Mesenchymal stem cell (in vitro differentiated cells and primary cell): ENCODE results near the gene CDK5R1.
A peak's percentile ranks its signal among the peaks of the same experiment; 100 is the strongest.

ENCODE experiments used
- DNase-seq: peaks from one replicate; pipeline ENCODE4 v3.0.0-alpha.2; 2013
- H2AFZ ChIP-seq: one replicate; pipeline ENCODE4 v1.6.1; 2013; ENCODE audit warnings: low read depth, mild to moderate bottlenecking, control low read depth, inconsistent platforms, low read length, moderate library complexity
- H2AK5ac ChIP-seq: 2 replicates; pipeline ENCODE4 v1.6.1; 2013; ENCODE audit warnings: low read length, moderate library complexity, mild to moderate bottlenecking, inconsistent platforms; ENCODE audit not compliant: severe bottlenecking
- H2BK120ac ChIP-seq: one replicate; pipeline ENCODE4 v1.6.1; 2013; ENCODE audit warnings: low read depth, mild to moderate bottlenecking, inconsistent platforms, low read length, moderate library complexity
- H2BK12ac ChIP-seq, 2 experiments: one replicate each; pipeline ENCODE4 v1.6.1; 2013; ENCODE audit warnings: inconsistent platforms in 2 of 2, low read length in 2 of 2, mild to moderate bottlenecking in 2 of 2, moderate library complexity in 2 of 2, control low read depth in 1 of 2
- H2BK15ac ChIP-seq: one replicate; pipeline ENCODE4 v1.6.1; 2013; ENCODE audit warnings: mild to moderate bottlenecking, low read depth, inconsistent platforms; ENCODE audit not compliant: poor library complexity, severe bottlenecking
- H2BK5ac ChIP-seq: 2 replicates; pipeline ENCODE4 v1.6.1; 2013; ENCODE audit warnings: low read depth, mild to moderate bottlenecking, low read length, control low read depth, inconsistent platforms; ENCODE audit not compliant: poor library complexity, severe bottlenecking
- H3K14ac ChIP-seq, 2 experiments: one replicate each; pipeline ENCODE4 v1.6.1; 2013; ENCODE audit warnings: inconsistent platforms in 2 of 2, low read length in 2 of 2, control low read depth in 1 of 2, mild to moderate bottlenecking in 1 of 2, moderate library complexity in 1 of 2
- H3K18ac ChIP-seq, 2 experiments: one replicate each; pipeline ENCODE4 v1.6.1; 2013; ENCODE audit warnings: inconsistent platforms in 2 of 2, low read length in 2 of 2, control low read depth in 1 of 2, low read depth in 1 of 2, mild to moderate bottlenecking in 1 of 2
- H3K23ac ChIP-seq, 2 experiments: one replicate each; pipeline ENCODE4 v1.6.1; 2013; ENCODE audit warnings: inconsistent platforms in 2 of 2, low read length in 2 of 2, mild to moderate bottlenecking in 2 of 2, moderate library complexity in 2 of 2, control low read depth in 1 of 2
- H3K27ac ChIP-seq: 2 replicates; pipeline ENCODE4 v1.5.1; 2013; ENCODE audit warnings: mild to moderate bottlenecking, moderate library complexity, low read length, control low read depth, inconsistent platforms; ENCODE audit not compliant: poor library complexity, severe bottlenecking
- H3K27me3 ChIP-seq, 2 experiments: 2 replicates each; pipeline versions ENCODE4 v1.6.1 to v1.7.0; 2013; ENCODE audit warnings: low read length in 2 of 2, mild to moderate bottlenecking in 2 of 2, moderate library complexity in 2 of 2, control low read depth in 1 of 2, inconsistent platforms in 1 of 2; ENCODE audit not compliant: control insufficient read depth in 1 of 2, insufficient read depth in 1 of 2
- H3K36me3 ChIP-seq, 2 experiments: 2 replicates each; pipeline versions ENCODE4 v1.6.1 to v1.7.0; 2013; ENCODE audit warnings: low read length in 2 of 2, control low read depth in 1 of 2, inconsistent platforms in 1 of 2, low read depth in 1 of 2, mild to moderate bottlenecking in 1 of 2; ENCODE audit not compliant: insufficient read depth in 2 of 2, control insufficient read depth in 1 of 2
- H3K4ac ChIP-seq, 2 experiments: one replicate each; pipeline ENCODE4 v1.6.1; 2013; ENCODE audit warnings: inconsistent platforms in 2 of 2, low read length in 2 of 2, mild to moderate bottlenecking in 2 of 2, moderate library complexity in 2 of 2, control low read depth in 1 of 2, low read depth in 1 of 2
- H3K4me1 ChIP-seq: 2 replicates; pipeline ENCODE4 v1.6.1; 2013; ENCODE audit warnings: low read depth, low read length, control low read depth; ENCODE audit not compliant: control insufficient read depth, insufficient read depth
- H3K4me2 ChIP-seq: 2 replicates; pipeline ENCODE4 v1.6.1; 2013; ENCODE audit warnings: low read length, mild to moderate bottlenecking, inconsistent platforms; ENCODE audit not compliant: poor library complexity, severe bottlenecking
- H3K4me3 ChIP-seq, 2 experiments: 2 replicates each; pipeline versions ENCODE4 v1.5.1 to v1.7.0; 2013; ENCODE audit warnings: low read length in 2 of 2, mild to moderate bottlenecking in 2 of 2, control low read depth in 1 of 2, low read depth in 1 of 2; ENCODE audit not compliant: insufficient read depth in 1 of 2
- H3K79me1 ChIP-seq: replicated peaks from 2 replicates; pipeline ENCODE4 v1.6.1; 2013; ENCODE audit warnings: mild to moderate bottlenecking, control low read depth, low read length, inconsistent platforms; ENCODE audit not compliant: poor library complexity, severe bottlenecking
- H3K9ac ChIP-seq: 2 replicates; pipeline ENCODE4 v1.7.0; 2013; ENCODE audit warnings: mild to moderate bottlenecking, low read length, moderate library complexity
- H3K9me3 ChIP-seq: 2 replicates; pipeline ENCODE4 v1.7.0; 2013; ENCODE audit warnings: mild to moderate bottlenecking, low read length; ENCODE audit not compliant: control insufficient read depth
- H4K8ac ChIP-seq: one replicate; pipeline ENCODE4 v1.6.1; 2013; ENCODE audit warnings: inconsistent platforms, mild to moderate bottlenecking, low read length, moderate library complexity
- H4K91ac ChIP-seq: one replicate; pipeline ENCODE4 v1.6.1; 2013; ENCODE audit warnings: mild to moderate bottlenecking, low read length, inconsistent platforms
- WGBS: methylation state at CpG from one replicate; pipeline ENCODE4 v1.1.7; 2013; ENCODE audit warnings: mixed read lengths; 5-methylcytosine and 5-hydroxymethylcytosine counted together

Gene CDK5R1

DNA sequence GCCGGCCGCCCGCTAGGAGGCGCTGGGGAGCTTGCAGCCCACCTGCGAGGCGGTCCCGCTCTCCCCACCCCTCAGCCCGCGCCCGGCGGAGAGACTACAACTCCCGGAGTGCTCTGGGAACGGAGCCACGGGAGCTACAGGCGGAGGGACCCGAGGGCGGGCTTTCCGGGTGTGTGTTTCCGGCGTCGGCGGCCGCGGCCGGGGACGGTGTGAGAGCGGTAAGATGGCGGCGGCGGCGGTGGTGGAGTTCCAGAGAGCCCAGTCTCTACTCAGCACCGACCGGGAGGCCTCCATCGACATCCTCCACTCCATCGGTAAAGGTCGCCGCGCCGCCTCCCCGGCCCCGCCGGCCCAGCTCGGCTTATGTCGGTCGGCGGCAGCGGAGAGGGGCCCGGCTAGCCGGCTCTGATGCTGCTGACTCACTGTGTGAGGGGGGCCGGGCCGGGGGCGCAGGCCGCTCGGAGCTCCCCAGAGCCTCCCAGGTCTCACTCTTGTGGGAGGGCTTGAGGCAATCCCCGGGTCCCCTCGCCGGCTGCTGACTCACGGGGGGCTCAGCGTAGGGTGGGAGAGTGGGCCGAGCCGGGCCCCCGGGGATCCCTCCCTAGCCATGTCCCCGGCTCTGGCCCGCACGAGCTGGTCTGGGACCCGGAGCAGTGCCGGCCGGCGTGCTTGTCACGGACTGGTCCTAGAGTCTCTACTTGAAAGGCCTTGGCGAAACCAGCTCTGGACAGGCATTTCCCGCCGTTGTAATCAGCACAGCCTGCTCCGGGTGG, 42.3 kb upstream of the CDK5R1 start, which contains the start of gene PSMD11:
Gene PSMD11 (plus strand): TSS at position 210 of the 773 bp plus-strand sequence. CDS start 14 bp downstream, at position 224.
- Histone ChIP-seq H3K36me3 (peaks cover 4 to 28% of the 10 kb centered on the region in 2 experiments), H4K8ac (peak within 1 kb of the TSS; percentile 84), H2AK5ac (no peak within 1 kb of the TSS), H3K14ac (peak within 1 kb of the TSS; percentile 70 to 74), H2BK120ac (peak within 1 kb of the TSS; percentile 99), H3K9ac (peak within 1 kb of the TSS; percentile 98), H3K23ac (peak within 1 kb of the TSS; percentile 15 to 83), H3K9me3 (no peaks in the 10 kb centered on the region), H2BK15ac (no peak within 1 kb of the TSS), H3K79me1 (peaks cover 3% of the 10 kb centered on the region), H3K4me2 (peak within 1 kb of the TSS; percentile 64), H2AFZ (peak within 1 kb of the TSS; percentile 61), H3K27me3 (no peaks in the 10 kb centered on the region), H4K91ac (peak within 1 kb of the TSS; percentile 86), H3K4me3 (peak within 1 kb of the TSS; percentile 95 to 97), H3K4ac (peak within 1 kb of the TSS; percentile 64 to 95), H3K27ac (peak within 1 kb of the TSS; percentile 80), H2BK12ac (peak within 1 kb of the TSS; percentile 1 to 54), H3K4me1 (peaks cover 5% of the 10 kb centered on the region), H2BK5ac (peak within 1 kb of the TSS; percentile 87), H3K18ac (peak within 1 kb of the TSS; percentile 95 to 96)
- WGBS, result under 1% methylated on average over 45 of the region's 74 CpGs
- peak; percentile 96 for DNase-seq

DNA sequence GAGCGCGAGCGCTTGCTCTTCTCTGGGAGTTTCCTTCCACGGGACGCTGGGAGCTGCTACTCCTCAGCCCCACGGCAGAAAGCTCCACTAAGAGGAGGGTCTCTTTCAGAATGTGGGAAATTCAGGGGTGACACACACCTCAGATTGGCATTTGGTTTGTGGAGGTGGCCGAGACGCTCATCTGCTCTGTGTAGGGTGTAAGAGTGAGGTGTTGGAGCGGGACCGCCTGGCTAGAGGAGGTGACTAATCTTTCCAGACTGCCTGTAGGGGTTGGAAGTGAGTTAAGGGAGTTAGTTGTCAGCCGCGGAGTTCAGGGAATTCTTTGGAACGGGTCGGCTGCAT, 41.7 kb upstream of the CDK5R1 start:
- Histone ChIP-seq H3K23ac (peak overlapping the region in 1 of 2 experiments; percentile 15), H3K36me3 (peaks cover 5 to 33% of the 10 kb centered on the region in 2 experiments), H3K4me1 (peaks cover 5% of the 10 kb centered on the region), H3K79me1 (peaks cover 5% of the 10 kb centered on the region), H2BK5ac (peak overlapping the region; percentile 87), H3K9me3 (no peaks in the 10 kb centered on the region), H2BK12ac (peak overlapping the region in 1 of 2 experiments; percentile 1), H3K27ac (peak overlapping the region; percentile 80), H2BK15ac (no peak overlapping the region), H2AFZ (no peak overlapping the region), H4K8ac (no peak overlapping the region), H3K9ac (peak overlapping the region; percentile 98), H3K18ac (peak overlapping the region; percentile 95 to 96), H2AK5ac (no peak overlapping the region), H2BK120ac (peak overlapping the region; percentile 99), H3K14ac (no peak overlapping the region), H3K4me2 (peak overlapping the region; percentile 64), H3K27me3 (no peaks in the 10 kb centered on the region), H3K4ac (peak overlapping the region; percentile 64 to 95), H4K91ac (no peak overlapping the region), H3K4me3 (peak overlapping the region; percentile 95 to 97)
- under 1% methylated on average over 10 of the region's 14 CpGs for WGBS
- peak; percentile 85 for DNase-seq

DNA sequence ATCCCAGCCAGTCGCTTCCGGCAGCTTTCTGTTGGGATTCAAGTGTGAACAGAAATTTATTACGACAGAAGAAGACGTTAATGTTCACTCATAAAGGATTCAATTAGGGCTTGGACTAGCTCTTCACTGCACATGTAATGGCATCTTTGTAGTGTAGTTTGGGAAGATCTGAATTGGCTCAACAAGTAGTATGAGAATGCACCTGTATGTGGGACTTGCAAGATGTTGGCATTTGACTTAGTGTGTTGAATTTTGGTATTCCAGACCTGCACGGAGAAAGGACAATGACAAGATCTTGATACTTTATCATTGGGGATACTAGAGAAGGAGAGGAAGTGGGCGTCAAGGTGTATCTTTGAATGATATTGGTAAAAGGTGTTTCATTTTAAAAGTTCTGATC, 41.3 kb upstream of the CDK5R1 start:
- peaks cover 5% of the 10 kb centered on the region for H3K4me1 ChIP-seq
- no peak overlapping the region for H2AK5ac ChIP-seq
- no peak overlapping the region for H2BK5ac ChIP-seq
- no peak overlapping the region for H2BK15ac ChIP-seq
- no peak overlapping the region for H3K14ac ChIP-seq
- peak overlapping the region; percentile 64 for H3K4me2 ChIP-seq
- no peak for DNase-seq
- H3K27me3 ChIP-seq, result no peaks in the 10 kb centered on the region
- H3K23ac ChIP-seq, result no peak overlapping the region
- H2AFZ ChIP-seq, result no peak overlapping the region
- no peak overlapping the region for H4K8ac ChIP-seq
- peak overlapping the region; percentile 98 for H3K9ac ChIP-seq
- H4K91ac ChIP-seq, result no peak overlapping the region
- no peak overlapping the region for H2BK12ac ChIP-seq
- H3K18ac ChIP-seq, result no peak overlapping the region
- peak overlapping the region; percentile 95 to 97 for H3K4me3 ChIP-seq
- peaks cover 5% of the 10 kb centered on the region for H3K79me1 ChIP-seq
- 30% methylated on average over 6 of the region's 6 CpGs for WGBS
- H2BK120ac ChIP-seq, result peak overlapping the region; percentile 30
- H3K36me3 ChIP-seq, result peaks cover 8 to 35% of the 10 kb centered on the region in 2 experiments
- H3K27ac ChIP-seq, result no peak overlapping the region
- H3K4ac ChIP-seq, result no peak overlapping the region
- H3K9me3 ChIP-seq, result no peaks in the 10 kb centered on the region

DNA sequence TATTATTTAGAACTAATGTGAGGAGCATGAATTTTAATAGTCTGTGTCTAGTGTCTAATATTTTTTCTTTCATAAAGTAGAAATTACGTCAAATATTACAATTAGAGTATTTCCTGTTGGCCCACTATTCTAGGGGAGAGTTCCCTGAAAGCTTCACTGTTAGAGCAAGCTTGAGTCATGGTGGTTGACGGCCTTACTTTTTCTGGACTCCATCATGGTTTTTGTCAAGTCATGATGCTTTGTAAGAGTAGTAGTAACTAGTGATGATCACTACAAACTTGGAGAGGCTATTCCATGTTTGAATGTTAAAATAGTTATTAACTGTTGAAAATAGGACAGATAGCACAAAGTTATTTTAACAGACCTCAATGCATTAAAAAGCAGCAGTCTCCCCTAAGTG, 40.8 kb upstream of the CDK5R1 start:
- Histone ChIP-seq H2BK15ac (no peak overlapping the region), H3K4me2 (peak overlapping the region; percentile 33), H2BK120ac (no peak overlapping the region), H2BK5ac (no peak overlapping the region), H3K36me3 (peaks cover 12 to 40% of the 10 kb centered on the region in 2 experiments), H3K9ac (peak overlapping the region; percentile 98), H3K27ac (no peak overlapping the region), H4K8ac (no peak overlapping the region), H3K27me3 (no peaks in the 10 kb centered on the region), H3K9me3 (no peaks in the 10 kb centered on the region), H2BK12ac (no peak overlapping the region), H2AK5ac (no peak overlapping the region), H3K4ac (no peak overlapping the region), H4K91ac (no peak overlapping the region), H3K23ac (no peak overlapping the region), H3K18ac (no peak overlapping the region), H3K14ac (no peak overlapping the region), H3K79me1 (peaks cover 7% of the 10 kb centered on the region), H3K4me3 (peak overlapping the region in 1 of 2 experiments; percentile 95), H3K4me1 (peaks cover 5% of the 10 kb centered on the region), H2AFZ (no peak overlapping the region)
- WGBS, result 76% methylated on average over 2 of the region's 2 CpGs
- peak; percentile 58 for DNase-seq
